Epithelial cell of esophagus (primary cell): ENCODE data around the gene ANKS1B.

Experiments used
- DNase-seq: peaks from one replicate; pipeline ENCODE4 v3.0.0; 2010; ENCODE audit warnings: low read depth
- H3K4me3 ChIP-seq: 2 replicates; pipeline ENCODE4 v1.5.1; 2011; ENCODE audit warnings: mild to moderate bottlenecking, low read length, control low read depth
- CTCF ChIP-seq: IDR thresholded peaks from 2 replicates; pipeline ENCODE4 v1.5.1; 2011; ENCODE audit warnings: low read depth, mild to moderate bottlenecking, low read length, control low read depth, inconsistent platforms; ENCODE audit not compliant: insufficient read depth; ENCODE audit errors: missing control alignments

Gene ANKS1B

GRCh38 chr12:99234702-99235101 is 750.0 kb downstream of the ANKS1B start:
- no peak for DNase-seq
- H3K4me3 ChIP-seq: no peak overlapping the region
- TF ChIP-seq CTCF: no peak

DNA sequence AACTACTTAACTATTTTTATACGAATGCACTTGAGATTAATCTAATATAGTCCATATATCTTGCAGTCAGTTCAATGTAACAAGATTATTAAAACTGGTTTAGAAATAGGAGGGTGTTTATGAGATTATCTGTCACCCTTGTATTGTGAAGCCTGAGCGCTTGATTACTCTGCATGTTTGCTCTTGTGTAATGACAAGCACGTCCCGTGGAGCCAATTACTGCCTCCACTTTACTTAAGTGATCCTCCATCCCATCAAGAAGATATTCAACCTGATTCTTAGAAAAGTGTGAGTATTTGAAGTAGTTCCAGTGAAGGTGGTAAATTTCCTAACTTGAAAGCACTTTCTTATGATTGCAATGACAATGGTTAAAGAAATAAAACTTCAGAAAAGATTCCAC is 752.4 kb downstream of the ANKS1B start:
- no peak for DNase-seq
- no peak for TF ChIP-seq CTCF
- no peak overlapping the region for H3K4me3 ChIP-seq

- no peak overlapping the region for H3K4me3 ChIP-seq
- no peak for TF ChIP-seq CTCF
- DNase-seq: no peak
Observed at GRCh38 chr12:99231031-99231430, 753.7 kb downstream of the ANKS1B start.

DNA sequence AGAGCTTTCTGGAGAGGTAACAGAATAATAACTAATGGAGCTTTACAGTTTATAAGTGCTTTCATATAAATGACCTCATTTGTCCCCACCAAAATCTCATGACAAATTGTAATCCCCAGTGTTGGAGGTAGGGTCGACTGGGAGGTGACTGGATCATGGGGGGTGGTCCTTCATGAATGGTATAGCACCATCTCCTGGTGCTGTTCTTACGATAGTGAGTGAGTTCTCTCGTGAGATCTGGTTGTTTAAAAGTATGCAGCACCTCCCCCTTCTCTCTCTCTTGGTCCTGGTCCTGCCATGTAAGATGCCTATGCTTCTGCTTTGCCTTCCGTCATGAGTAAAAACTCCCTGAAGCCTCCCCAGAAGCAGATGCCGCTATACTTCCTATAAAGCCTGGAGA is 760.5 kb downstream of the ANKS1B start:
- H3K4me3 ChIP-seq: no peak overlapping the region

DNA sequence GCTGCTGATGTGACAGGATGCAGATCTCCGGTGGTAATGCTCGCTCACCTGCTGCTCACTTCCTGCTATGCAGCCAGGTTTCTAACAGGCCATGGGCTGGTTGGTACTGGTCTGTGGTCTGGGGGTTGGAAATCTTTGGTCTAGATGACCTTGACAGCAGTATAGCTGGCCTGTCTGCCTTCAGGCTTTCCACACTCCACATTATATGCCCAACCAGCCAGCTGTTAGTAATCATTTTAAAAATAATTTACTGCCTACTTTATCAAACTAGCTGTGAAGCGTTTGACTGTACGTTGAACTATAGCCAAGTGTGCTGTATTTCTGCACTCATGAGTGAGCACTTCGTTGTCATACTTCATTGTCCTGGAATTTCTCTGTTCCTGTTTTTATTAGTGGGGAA is 761.2 kb downstream of the ANKS1B start:
- TF ChIP-seq CTCF: no peak
- H3K4me3 ChIP-seq: no peak overlapping the region
- no peak for DNase-seq

More for the DNA sequence above, 760.5 kb downstream of the ANKS1B start:
- no peak for TF ChIP-seq CTCF
- DNase-seq: no peak

- no peak for TF ChIP-seq CTCF
- no peak overlapping the region for H3K4me3 ChIP-seq
- no peak for DNase-seq
Observed at GRCh38 chr12:99213047-99213446, 771.7 kb downstream of the ANKS1B start.

- DNase-seq: no peak
- no peak for TF ChIP-seq CTCF
- H3K4me3 ChIP-seq: no peak overlapping the region
Observed at GRCh38 chr12:99212275-99212674, 772.5 kb downstream of the ANKS1B start.
